T-helper 2 cell treated with Interferon-gamma antibody and Interleukin-4, amounts not matched to agents 5 μg/mL and 100 μg/mL, for 36 hours (primary cell): ENCODE results near the gene MAP1B.

Source experiments
- DNase-seq: peaks from one replicate; pipeline ENCODE4 v3.0.0; 2021; ENCODE audit warnings: low spot score
- H3K27ac Mint-ChIP-seq: one replicate; pipeline ENCODE4 v1.8.0; 2021; ENCODE audit warnings: mild to moderate bottlenecking, mixed read lengths
- H3K27me3 Mint-ChIP-seq: one replicate; pipeline ENCODE4 v1.8.0; 2021; ENCODE audit warnings: low read depth, mixed read lengths
- H3K36me3 Mint-ChIP-seq: one replicate; pipeline ENCODE4 v1.8.0; 2021; ENCODE audit warnings: low read depth, mixed read lengths
- H3K4me1 Mint-ChIP-seq: one replicate; pipeline ENCODE4 v1.8.0; 2021; ENCODE audit warnings: low read depth, mixed read lengths
- H3K4me3 Mint-ChIP-seq: one replicate; pipeline ENCODE4 v1.8.0; 2022; ENCODE audit warnings: mild to moderate bottlenecking, moderate library complexity, mixed read lengths
- H3K9me3 Mint-ChIP-seq: one replicate; pipeline ENCODE4 v1.8.0; 2021; ENCODE audit warnings: mixed read lengths

The MAP1B gene

DNA sequence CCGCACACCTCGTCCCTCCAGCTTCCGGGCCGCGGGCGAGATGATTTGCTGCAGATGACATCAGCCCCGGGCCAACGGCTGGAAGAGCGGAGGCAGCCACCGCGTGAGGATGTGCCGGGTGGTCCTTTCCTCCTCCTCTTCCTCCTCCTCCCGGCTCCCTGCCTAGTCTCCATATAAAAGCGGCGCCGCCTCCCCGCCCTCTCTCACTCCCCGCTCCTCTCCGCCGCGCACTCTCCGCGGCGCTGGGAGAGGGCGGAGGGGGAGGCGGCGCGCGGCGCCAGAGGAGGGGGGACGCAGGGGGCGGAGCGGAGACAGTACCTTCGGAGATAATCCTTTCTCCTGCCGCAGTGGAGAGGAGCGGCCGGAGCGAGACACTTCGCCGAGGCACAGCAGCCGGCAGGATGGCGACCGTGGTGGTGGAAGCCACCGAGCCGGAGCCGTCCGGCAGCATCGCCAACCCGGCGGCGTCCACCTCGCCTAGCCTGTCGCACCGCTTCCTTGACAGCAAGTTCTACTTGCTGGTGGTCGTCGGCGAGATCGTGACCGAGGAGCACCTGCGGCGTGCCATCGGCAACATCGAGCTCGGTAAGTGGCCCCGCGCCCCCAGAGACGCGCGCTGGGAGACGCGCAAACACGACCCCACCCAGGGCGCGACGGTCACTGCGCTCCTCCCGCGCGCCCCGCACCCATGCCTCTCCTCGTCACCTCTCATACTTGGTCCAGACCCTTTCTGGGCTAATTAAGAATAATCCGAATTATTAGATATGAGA is at the start of gene MAP1B:
Gene MAP1B (plus strand): TSS at position 345 of the 770 bp plus-strand sequence. CDS start 57 bp downstream, at position 402.
- Mint-ChIP-seq H3K9me3 (no peaks in the 10 kb centered on the region), H3K27ac (no peak within 1 kb of the TSS), H3K36me3 (no peaks in the 10 kb centered on the region), H3K4me1 (peaks cover 5% of the 10 kb centered on the region), H3K27me3 (peaks cover 71% of the 10 kb centered on the region), H3K4me3 (peak within 1 kb of the TSS; percentile 56)
- no peak for DNase-seq

DNA sequence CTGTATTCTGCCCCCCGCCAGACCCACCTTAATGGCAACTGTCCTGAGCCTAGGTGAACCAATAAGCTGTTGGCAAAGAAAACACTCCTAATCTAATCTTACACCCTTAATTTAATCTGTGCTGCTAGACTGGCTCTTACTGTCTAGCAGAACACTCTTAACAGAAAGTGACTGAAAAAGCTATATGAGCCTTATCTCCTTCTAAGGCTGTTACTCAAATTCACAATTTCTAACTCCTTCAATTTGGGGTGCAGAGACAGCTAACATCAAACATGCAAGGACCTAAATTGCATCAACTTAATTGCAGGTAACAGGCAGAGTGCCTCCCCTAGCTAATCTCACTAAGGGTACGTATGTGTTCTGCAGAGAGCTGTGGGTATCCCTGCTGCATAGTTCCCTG is 49.5 kb upstream of the MAP1B start:
- Mint-ChIP-seq H3K36me3 (no peaks in the 10 kb centered on the region), H3K4me1 (no peaks in the 10 kb centered on the region), H3K27ac (no peak overlapping the region), H3K27me3 (no peaks in the 10 kb centered on the region), H3K9me3 (no peaks in the 10 kb centered on the region), H3K4me3 (no peak overlapping the region)
- no peak for DNase-seq

DNA sequence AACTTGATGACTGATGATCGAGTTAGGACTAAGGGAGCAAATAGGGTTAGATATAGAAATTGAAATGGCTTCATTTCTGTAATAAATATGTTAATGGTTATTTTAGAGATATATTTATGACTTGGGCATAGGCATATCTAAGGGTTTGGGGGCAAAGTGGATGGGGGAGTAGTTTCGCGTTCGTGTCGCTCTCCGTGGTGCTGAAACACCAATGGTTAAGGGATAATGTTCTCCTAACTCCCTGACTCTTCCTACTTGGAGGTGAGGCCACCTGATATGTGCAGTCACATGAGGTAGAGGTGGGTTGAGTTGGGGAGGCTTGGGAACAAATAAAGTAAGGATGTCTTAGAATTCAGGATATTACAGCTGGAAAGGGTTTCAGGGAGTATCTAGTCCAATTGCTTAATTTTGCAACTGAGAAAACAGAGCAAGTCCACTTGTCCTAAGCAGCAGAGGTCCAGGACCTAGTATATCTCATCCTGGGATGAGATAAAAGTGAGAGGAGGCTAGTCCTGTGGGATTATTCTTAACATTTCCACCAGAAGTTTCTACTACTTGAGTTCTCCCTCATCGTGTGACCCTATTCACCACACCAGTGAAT is 44.0 kb upstream of the MAP1B start:
- H3K9me3 Mint-ChIP-seq, result no peaks in the 10 kb centered on the region

DNA sequence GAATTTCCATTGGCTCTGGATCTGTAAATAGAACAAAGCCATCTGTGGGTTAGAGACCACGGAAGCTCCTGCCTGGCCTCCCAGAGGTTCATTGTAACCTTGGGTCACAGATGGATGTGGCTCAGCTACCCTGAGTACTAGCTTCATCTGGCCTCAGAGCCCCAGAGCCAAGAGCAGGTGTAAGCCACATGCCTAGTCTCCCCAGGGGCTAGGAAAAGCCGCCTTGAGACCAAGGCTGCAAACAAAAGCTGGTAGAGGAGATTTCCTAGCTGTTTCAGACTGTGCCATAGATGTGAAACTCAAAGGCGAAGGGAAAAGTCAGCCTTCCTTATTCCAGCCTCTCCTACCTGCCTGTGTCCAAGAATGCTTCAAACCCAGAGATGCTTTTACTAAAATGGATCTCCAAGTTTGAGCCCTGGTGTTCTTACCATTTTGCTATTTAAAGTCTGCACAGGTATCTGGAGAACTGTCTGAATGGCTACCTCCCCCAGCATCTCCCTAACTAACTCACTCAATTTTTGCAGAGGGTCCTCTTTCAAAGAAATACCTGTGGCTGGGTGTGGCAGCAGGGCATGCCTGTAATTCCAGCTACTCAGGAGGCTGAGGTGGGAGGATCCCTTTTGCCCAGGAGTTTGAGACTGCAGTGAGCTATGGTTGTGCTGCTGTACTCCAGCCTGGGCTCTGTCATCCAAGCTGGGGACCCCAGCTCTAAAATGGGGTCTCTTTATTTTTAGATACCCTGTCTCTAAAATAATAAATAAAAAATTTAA is 42.3 kb upstream of the MAP1B start:
- Mint-ChIP-seq H3K27ac (no peak overlapping the region), H3K9me3 (no peaks in the 10 kb centered on the region), H3K4me1 (no peaks in the 10 kb centered on the region), H3K36me3 (no peaks in the 10 kb centered on the region), H3K4me3 (no peak overlapping the region), H3K27me3 (no peaks in the 10 kb centered on the region)
- DNase-seq, result no peak

More for the DNA sequence above, 44.0 kb upstream of the MAP1B start:
- H3K36me3 Mint-ChIP-seq, result no peaks in the 10 kb centered on the region
- H3K27me3 Mint-ChIP-seq, result no peaks in the 10 kb centered on the region
- no peaks in the 10 kb centered on the region for H3K4me1 Mint-ChIP-seq
- H3K27ac Mint-ChIP-seq, result no peak overlapping the region
- no peak for DNase-seq
- no peak overlapping the region for H3K4me3 Mint-ChIP-seq

DNA sequence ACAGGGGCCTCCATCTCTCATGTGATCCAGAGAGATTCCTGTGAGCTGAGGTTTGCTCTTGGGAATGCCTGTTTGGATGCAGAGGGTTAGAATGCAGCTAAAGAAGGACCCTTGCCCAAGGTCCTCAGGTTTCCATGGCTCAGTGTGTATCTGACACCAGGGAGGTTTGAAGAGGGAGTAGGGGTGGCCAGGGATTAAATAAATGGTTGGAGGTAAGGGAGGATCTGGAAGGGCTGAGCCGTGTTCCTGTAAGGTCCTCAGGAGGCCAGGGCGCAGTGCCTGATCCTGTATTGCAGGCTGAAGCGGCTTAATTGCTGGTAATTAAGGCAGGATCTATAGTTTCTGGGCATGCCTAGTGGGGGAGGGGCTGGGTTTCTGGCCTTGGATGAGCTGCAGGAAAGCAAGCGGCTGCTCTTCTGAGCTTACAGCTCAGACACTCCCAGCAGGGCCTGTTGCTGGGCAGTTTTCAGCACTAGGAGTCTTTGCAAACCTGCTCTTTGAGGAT is 41.5 kb upstream of the MAP1B start:
- H3K4me3 Mint-ChIP-seq, result no peak overlapping the region
- H3K27me3 Mint-ChIP-seq, result no peaks in the 10 kb centered on the region
- no peaks in the 10 kb centered on the region for H3K9me3 Mint-ChIP-seq
- no peak for DNase-seq
- H3K36me3 Mint-ChIP-seq, result no peaks in the 10 kb centered on the region
- no peak overlapping the region for H3K27ac Mint-ChIP-seq
- no peaks in the 10 kb centered on the region for H3K4me1 Mint-ChIP-seq

DNA sequence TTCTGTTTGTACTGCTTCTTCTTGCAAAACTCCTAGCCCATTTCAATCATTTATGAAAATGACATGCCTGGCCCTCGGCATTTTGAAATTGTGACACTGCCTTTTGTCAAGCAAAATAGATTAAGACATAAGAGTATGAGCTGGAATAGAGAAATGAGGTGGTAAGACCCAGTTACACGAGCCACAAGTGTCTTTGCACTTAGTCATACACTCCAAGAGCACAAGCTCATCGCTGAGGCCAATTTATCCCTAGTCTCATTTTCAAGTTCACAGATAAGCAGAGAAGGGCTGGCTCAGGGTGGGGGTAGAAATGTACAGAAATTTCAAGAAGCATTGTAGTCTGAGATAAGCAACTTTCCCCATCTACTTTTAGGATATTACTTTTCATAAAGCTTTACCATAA is 40.6 kb upstream of the MAP1B start:
- no peaks in the 10 kb centered on the region for H3K4me1 Mint-ChIP-seq
- DNase-seq, result no peak
- H3K9me3 Mint-ChIP-seq, result no peaks in the 10 kb centered on the region
- H3K36me3 Mint-ChIP-seq, result no peaks in the 10 kb centered on the region
- H3K4me3 Mint-ChIP-seq, result no peak overlapping the region
- no peak overlapping the region for H3K27ac Mint-ChIP-seq
- no peaks in the 10 kb centered on the region for H3K27me3 Mint-ChIP-seq

DNA sequence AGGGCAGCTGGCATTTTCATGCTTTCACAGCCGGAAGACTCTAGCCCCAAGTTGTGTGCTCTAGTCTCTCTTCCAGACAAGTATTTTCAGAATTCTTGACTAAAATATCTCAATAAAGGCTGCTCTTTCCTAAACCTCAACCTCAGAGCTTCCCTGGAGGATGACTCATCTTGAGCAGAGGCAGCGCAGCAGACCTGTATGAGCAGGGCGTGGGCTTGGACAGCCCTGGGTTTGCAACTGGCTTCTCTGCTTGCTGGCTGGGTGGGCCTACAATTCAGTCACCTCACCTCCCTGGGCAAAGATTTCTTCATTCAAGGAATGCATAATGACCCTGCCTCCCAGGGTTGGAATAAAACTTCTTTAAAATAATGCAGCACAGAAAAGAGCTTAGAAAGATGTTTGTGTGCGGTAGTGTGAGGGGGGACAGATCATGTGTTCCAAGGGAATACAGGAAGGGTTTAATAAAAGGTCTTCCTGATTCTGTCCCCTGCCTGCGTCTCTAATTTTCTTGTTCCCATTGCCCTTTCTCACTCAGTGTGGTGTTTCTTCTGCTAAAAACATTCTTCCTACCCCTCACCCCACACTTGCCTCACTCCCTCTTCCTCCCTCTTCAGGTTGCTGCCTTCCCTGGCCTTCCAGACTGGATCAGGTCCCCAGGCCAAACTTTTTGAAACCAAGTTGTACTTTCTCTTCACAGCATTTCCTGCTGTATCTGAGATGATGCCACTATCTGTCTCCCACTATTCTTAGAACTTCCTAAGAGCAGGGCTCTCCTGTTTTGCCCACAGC is 39.4 kb upstream of the MAP1B start:
- H3K27me3 Mint-ChIP-seq, result peaks cover 2% of the 10 kb centered on the region
- no peak for DNase-seq
- no peaks in the 10 kb centered on the region for H3K36me3 Mint-ChIP-seq
- no peaks in the 10 kb centered on the region for H3K4me1 Mint-ChIP-seq
- H3K9me3 Mint-ChIP-seq, result no peaks in the 10 kb centered on the region
- no peak overlapping the region for H3K27ac Mint-ChIP-seq
- H3K4me3 Mint-ChIP-seq, result no peak overlapping the region

DNA sequence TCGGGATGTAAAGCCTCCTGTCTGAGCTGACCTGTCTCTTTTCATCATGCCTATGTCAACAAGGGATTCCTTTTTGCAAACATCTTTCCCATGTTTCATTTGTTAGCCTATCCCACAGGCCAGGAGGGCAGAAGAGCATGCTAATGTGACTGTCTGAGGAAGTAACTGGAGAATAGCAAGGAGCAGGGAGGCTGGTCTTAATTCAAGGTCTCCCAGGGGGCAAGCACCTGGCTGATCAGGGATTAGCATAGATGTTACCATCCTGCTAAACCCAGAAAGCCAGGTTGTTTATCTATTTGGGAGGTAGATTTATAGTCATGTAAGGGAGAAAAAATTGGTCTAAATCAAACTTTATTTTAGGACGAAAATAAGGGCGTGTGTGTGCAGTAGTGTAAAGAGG is 36.7 kb upstream of the MAP1B start:
- DNase-seq, result no peak
- no peak overlapping the region for H3K27ac Mint-ChIP-seq
- H3K4me3 Mint-ChIP-seq, result no peak overlapping the region
- H3K9me3 Mint-ChIP-seq, result no peaks in the 10 kb centered on the region
- H3K27me3 Mint-ChIP-seq, result peaks cover 2% of the 10 kb centered on the region
- H3K4me1 Mint-ChIP-seq, result no peaks in the 10 kb centered on the region
- no peaks in the 10 kb centered on the region for H3K36me3 Mint-ChIP-seq

DNA sequence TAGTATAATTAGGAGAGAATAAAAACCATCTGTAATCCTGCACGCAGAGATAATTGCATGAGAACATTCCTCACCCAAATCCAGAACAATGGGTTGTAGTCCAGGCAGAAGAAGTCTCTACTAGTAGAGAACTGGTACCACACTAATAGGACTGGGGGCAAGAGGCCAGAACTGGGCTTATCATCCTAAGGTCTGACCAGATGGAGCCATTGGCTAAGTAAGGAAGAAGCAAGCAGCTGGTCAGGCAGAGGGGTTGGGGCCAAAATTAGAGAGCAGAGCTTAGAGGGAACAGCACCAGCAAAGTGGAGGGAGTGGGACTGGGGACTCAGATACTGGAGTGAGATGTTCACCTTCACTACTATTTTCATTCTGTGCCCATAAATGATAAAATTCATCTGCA is 35.4 kb upstream of the MAP1B start:
- no peak overlapping the region for H3K4me3 Mint-ChIP-seq
- no peak for DNase-seq
- no peaks in the 10 kb centered on the region for H3K9me3 Mint-ChIP-seq
- no peaks in the 10 kb centered on the region for H3K36me3 Mint-ChIP-seq
- H3K4me1 Mint-ChIP-seq, result no peaks in the 10 kb centered on the region
- H3K27me3 Mint-ChIP-seq, result peaks cover 4% of the 10 kb centered on the region
- H3K27ac Mint-ChIP-seq, result no peak overlapping the region

DNA sequence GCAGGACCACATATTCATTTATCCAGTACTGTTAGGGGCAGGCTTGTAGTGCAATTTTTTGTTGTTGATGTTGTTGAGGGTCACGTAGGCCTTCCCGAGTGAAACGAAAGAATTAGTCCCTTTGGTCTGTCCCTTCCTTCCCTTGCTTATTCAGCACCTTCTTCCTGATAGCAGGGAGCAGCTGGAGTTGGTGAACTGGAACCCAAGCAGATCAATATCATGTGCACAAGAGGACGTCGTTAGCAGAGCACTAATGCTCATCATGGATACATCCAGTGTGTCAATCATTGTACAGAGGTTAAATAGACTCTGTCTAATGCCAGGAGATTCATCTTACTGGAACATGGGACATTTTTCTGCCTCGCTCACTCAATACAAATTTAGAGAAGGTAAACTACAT is 33.0 kb upstream of the MAP1B start:
- DNase-seq, result no peak
- Mint-ChIP-seq H3K27ac (no peak overlapping the region), H3K4me1 (no peaks in the 10 kb centered on the region), H3K4me3 (no peak overlapping the region), H3K36me3 (no peaks in the 10 kb centered on the region), H3K27me3 (peaks cover 11% of the 10 kb centered on the region), H3K9me3 (no peaks in the 10 kb centered on the region)

DNA sequence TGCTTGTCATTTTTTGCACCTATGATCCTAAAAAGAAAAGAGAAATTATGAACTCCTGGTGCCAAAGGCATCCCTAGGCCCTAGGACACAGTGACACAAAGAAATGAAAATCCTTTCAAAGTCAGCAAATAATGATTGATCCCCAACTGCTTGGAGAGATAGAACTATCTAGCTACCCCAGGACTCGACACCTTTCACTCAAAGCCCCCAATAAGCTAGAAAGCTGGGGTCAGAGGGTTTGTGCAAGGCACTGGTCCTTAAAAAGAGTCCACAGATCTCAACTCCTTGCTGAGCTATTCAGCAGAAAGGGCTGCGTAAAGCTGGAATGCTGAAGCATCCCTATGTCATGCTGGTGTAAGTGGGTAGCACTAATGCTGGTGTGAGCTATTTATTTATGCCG is 31.8 kb upstream of the MAP1B start:
- no peaks in the 10 kb centered on the region for H3K9me3 Mint-ChIP-seq
- no peaks in the 10 kb centered on the region for H3K4me1 Mint-ChIP-seq
- no peak overlapping the region for H3K4me3 Mint-ChIP-seq
- no peaks in the 10 kb centered on the region for H3K36me3 Mint-ChIP-seq
- peaks cover 13% of the 10 kb centered on the region for H3K27me3 Mint-ChIP-seq
- DNase-seq, result no peak
- no peak overlapping the region for H3K27ac Mint-ChIP-seq

DNA sequence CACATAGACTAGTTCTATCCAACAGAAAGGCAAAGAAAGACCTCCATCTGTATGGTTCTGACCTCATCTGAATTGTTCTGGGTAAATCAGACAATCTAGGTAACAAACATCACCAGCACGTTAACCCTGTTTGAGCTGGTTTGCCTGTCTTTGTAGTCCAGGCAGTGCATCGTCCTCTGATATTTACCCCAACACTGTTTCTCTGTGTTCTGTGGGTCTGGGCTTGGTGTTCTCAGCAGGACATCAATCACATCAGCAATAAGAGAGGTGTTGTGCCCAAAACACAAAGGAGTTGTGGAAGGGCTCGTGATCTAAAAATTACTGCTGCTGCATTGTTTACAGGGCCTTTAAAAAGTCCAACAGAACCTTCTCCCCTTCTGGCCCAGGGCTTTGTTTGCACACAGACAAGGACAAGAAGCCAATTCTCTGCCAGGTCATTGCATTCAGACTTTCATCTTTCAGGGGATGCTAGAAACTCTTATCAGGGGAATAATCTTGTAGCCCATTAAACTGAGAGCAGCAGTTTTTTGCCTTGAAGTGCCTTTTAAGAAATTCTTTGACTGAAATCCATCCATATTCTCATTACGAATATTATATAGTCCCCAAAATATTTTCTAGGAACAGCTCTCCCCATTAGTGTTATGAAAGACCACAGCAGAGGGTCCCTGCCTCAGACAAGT is 30.5 kb upstream of the MAP1B start:
- no peak for DNase-seq
- Mint-ChIP-seq H3K9me3 (no peaks in the 10 kb centered on the region), H3K27ac (no peak overlapping the region), H3K4me1 (no peaks in the 10 kb centered on the region), H3K36me3 (no peaks in the 10 kb centered on the region), H3K4me3 (no peak overlapping the region), H3K27me3 (peaks cover 14% of the 10 kb centered on the region)

DNA sequence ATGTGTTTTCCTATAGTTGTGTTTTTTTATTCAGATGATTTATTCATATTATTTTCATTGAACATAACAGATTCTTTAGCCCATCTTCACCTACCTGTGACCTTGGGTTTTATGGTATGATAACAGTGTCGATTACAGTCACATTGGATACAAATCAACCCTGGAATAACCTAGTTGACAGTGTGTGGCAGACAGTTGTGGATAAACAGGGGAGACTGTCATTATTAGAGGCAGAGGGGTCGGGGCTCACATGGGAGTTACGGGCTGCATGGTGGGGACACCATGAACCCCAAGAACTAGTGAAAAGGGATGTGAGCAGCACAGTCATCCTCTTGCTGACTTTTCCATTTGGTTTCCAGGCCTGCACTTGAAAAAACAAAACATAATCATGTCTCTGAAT is 29.9 kb upstream of the MAP1B start:
- no peaks in the 10 kb centered on the region for H3K36me3 Mint-ChIP-seq
- H3K4me1 Mint-ChIP-seq, result no peaks in the 10 kb centered on the region
- H3K27me3 Mint-ChIP-seq, result peaks cover 17% of the 10 kb centered on the region
- H3K27ac Mint-ChIP-seq, result no peak overlapping the region
- no peak overlapping the region for H3K4me3 Mint-ChIP-seq
- DNase-seq, result no peak
- H3K9me3 Mint-ChIP-seq, result no peaks in the 10 kb centered on the region
